PC-9 (cell line): ENCODE measurements around the gene TMEM120B. TPM values are rescaled to one million over a fixed set of nuclear protein-coding genes. Genes with fewer than 3 reads are reported as not detected.
"Not testable (repeated sequence)": the region's sequence is repeated elsewhere in the genome, so short reads cannot be mapped to it uniquely, and the experiment has no call there.

Experiments used
- BruUV-seq: library from RNA; stranded (reverse); fragments of 400-500 nt; replicated peaks from 2 replicates; lab custom pipeline; 2021; lab: Mats Ljungman, UMichigan
- CTCF ChIA-PET: fragments of 300-600 bp; sonication (Branson Sonifier 250); formaldehyde crosslinking; loops from one replicate; lab custom pipeline; 2022; ENCODE audit warnings: antibody characterized with exemption; lab: Charles Lee
- POLR2A ChIA-PET: fragments of 300-600 bp; sonication (Branson Sonifier 250); formaldehyde crosslinking; loops from one replicate; lab custom pipeline; 2022; ENCODE audit warnings: antibody characterized with exemption; ENCODE audit not compliant: unreplicated experiment; lab: Charles Lee
- DNase-seq, 2 experiments: peaks; one replicate each; pipeline versions ENCODE4 v3.0.0 to v3.0.0-alpha.2; 2015 to 2022; ENCODE audit warnings: mixed read lengths in 1 of 2
- H2AFZ ChIP-seq: fragments of 200-600 bp; sonication (generic); 2 replicates; pipeline ENCODE4 v1.8.1; 2017; ENCODE audit warnings: antibody characterized with exemption
- H3F3A ChIP-seq: fragments of 200-600 bp; sonication (generic); 2 replicates; pipeline ENCODE4 v1.8.1; 2017; ENCODE audit warnings: antibody characterized with exemption, mild to moderate bottlenecking, low read depth; ENCODE audit not compliant: insufficient read depth
- H3K27ac ChIP-seq: fragments of 200-600 bp; sonication (generic); 2 replicates; pipeline ENCODE4 v1.6.1; 2016; ENCODE audit warnings: mixed run types
- H3K27me3 ChIP-seq: fragments of 200-600 bp; sonication (generic); 2 replicates; pipeline ENCODE4 v1.6.1; 2016; ENCODE audit warnings: low read depth, mixed run types; ENCODE audit not compliant: insufficient read depth
- H3K36me3 ChIP-seq: fragments of 200-600 bp; sonication (generic); 2 replicates; pipeline ENCODE4 v1.6.1; 2016; ENCODE audit warnings: low read depth, mixed run types
- H3K4me1 ChIP-seq: fragments of 200-600 bp; sonication (generic); replicated peaks from 2 replicates; pipeline ENCODE4 v1.6.1; 2016; ENCODE audit warnings: mixed run types; ENCODE audit not compliant: insufficient read depth
- H3K4me2 ChIP-seq: fragments of 200-600 bp; sonication (generic); 2 replicates; pipeline ENCODE4 v1.6.1; 2017; ENCODE audit warnings: mixed run types
- H3K4me3 ChIP-seq: fragments of 200-600 bp; sonication (generic); 2 replicates; pipeline ENCODE4 v1.6.1; 2016; ENCODE audit warnings: mixed run types
- H3K79me2 ChIP-seq: fragments of 200-600 bp; sonication (generic); 2 replicates; pipeline ENCODE4 v1.6.1; 2017; ENCODE audit warnings: low read depth, mixed run types
- H3K9me2 ChIP-seq: fragments of 200-600 bp; sonication (generic); 2 replicates; pipeline ENCODE4 v1.8.1; 2017; ENCODE audit warnings: mild to moderate bottlenecking; ENCODE audit not compliant: insufficient read depth
- H3K9me3 ChIP-seq: fragments of 200-600 bp; sonication (generic); 2 replicates; pipeline ENCODE4 v1.8.1; 2016; ENCODE audit warnings: low read depth; ENCODE audit not compliant: insufficient read depth
- H4K20me1 ChIP-seq: fragments of 200-600 bp; sonication (generic); 2 replicates; pipeline ENCODE4 v1.8.1; 2017; ENCODE audit not compliant: insufficient read depth
- CTCF ChIP-seq: fragments of 200-600 bp; sonication (generic); conservative IDR thresholded peaks from 2 replicates; pipeline ENCODE4 v1.6.1; 2017; ENCODE audit warnings: mixed run types, antibody characterized with exemption, mild to moderate bottlenecking, moderate library complexity
- EZH2 ChIP-seq: fragments of 200-600 bp; sonication (generic); IDR thresholded peaks from 2 replicates; pipeline ENCODE4 v1.8.0; 2017; ENCODE audit warnings: antibody characterized with exemption, low read depth
- intact Hi-C: fragments of 100-400 bp; cut with micrococcal nuclease; formaldehyde crosslinking; loops from one replicate; pipeline ENCODE4 v1.10.0; 2022; ENCODE audit not compliant: unreplicated experiment
- total RNA-seq: library from RNA; stranded (reverse); gene quantifications from 2 replicates; pipeline ENCODE4 v1.2.3, GENCODE V29; 2021

TMEM120B gene
- total RNA-seq, 1 experiment from 2014 or later: 12.4 TPM

- CTCF ChIA-PET: no interaction called here
Measured at GRCh38 chr12:121688966-121689365, 23.6 kb upstream of the TMEM120B start.

DNA sequence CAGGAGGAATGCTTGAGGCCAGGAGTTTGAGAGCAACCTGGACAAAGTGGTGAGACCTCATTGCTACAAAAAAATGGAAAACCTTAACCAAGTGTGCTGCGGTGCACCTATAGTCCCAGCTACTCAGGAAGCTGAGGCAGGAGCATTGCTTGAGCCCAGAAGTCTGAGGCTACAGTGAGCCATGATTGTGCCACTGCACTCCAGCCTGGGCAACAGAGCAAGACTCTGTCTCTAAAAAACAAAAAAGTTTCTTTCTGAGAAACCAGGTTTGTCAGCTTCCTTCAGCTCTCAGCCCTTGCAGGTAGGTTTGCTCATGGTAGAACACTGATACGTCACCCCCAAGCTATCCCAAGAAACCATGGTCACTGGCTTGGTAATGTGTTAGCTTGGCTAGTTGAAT lies 23.1 kb upstream of the TMEM120B start:
- Histone ChIP-seq H3F3A (peaks cover 12% of the 10 kb centered on the region; the same call in 1 of the 2 replicates), H3K4me2 (no peak overlapping the region), H4K20me1 (no peaks in the 10 kb centered on the region), H3K27me3 (no peaks in the 10 kb centered on the region), H3K4me1 (peaks cover 4% of the 10 kb centered on the region; the same call in 1 of the 2 replicates), H3K9me3 (no peaks in the 10 kb centered on the region), H3K79me2 (no peaks in the 10 kb centered on the region), H3K9me2 (no peaks in the 10 kb centered on the region), H3K36me3 (no peaks in the 10 kb centered on the region), H3K27ac (no peak overlapping the region), H2AFZ (no peak overlapping the region), H3K4me3 (no peak overlapping the region)
- no TSS peak for BruUV-seq
- ChIA-PET CTCF (no interaction called here), POLR2A (interaction anchor here (0.6 kb wide), 1 partner anchor 424 kb away, joined by 5 read pairs; no protein-coding TSS in a partner anchor)
- no peak for DNase-seq
- TF ChIP-seq CTCF: no peak
- no peak for TF ChIP-seq EZH2
- intact Hi-C loops: loop anchor here (10.0 kb wide), 1 partner anchor 625 kb away; no protein-coding TSS in a partner anchor

More at GRCh38 chr12:121688966-121689365, 23.6 kb upstream of the TMEM120B start:
- TF ChIP-seq EZH2: no peak
- no peak for TF ChIP-seq CTCF
- H3K27ac ChIP-seq: no peak overlapping the region
- peaks cover 12% of the 10 kb centered on the region; the same call in 1 of the 2 replicates for H3F3A ChIP-seq
- H3K79me2 ChIP-seq: no peaks in the 10 kb centered on the region
- H4K20me1 ChIP-seq: no peaks in the 10 kb centered on the region
- DNase-seq: no peak
- peaks cover 4% of the 10 kb centered on the region; the same call in 1 of the 2 replicates for H3K4me1 ChIP-seq
- H3K27me3 ChIP-seq: no peaks in the 10 kb centered on the region
- no peaks in the 10 kb centered on the region for H3K9me2 ChIP-seq
- H3K4me2 ChIP-seq: no peak overlapping the region
- H2AFZ ChIP-seq: no peak overlapping the region
- H3K9me3 ChIP-seq: no peaks in the 10 kb centered on the region
- intact Hi-C loops: loop anchor here (10.0 kb wide), 1 partner anchor 624 kb away; no protein-coding TSS in a partner anchor
- BruUV-seq: no TSS peak
- H3K4me3 ChIP-seq: no peak overlapping the region
- POLR2A ChIA-PET: interaction anchor here (0.6 kb wide), 1 partner anchor 425 kb away, joined by 5 read pairs; no protein-coding TSS in a partner anchor
- H3K36me3 ChIP-seq: no peaks in the 10 kb centered on the region

GRCh38 chr12:121692744-121693143 lies 19.8 kb upstream of the TMEM120B start:
- CTCF ChIA-PET: interaction anchor here (0.7 to 1.4 kb wide), 2 partner anchors 17 to 102 kb away, joined by 10 read pairs; no protein-coding TSS in a partner anchor
- H3K9me3 ChIP-seq, H3K4me3 ChIP-seq, POLR2A ChIA-PET, H2AFZ ChIP-seq, intact Hi-C loops, H3K9me2 ChIP-seq, H3F3A ChIP-seq, H3K4me1 ChIP-seq, H3K79me2 ChIP-seq, H3K27ac ChIP-seq, DNase-seq, BruUV-seq, H3K36me3 ChIP-seq, H3K27me3 ChIP-seq, H3K4me2 ChIP-seq, H4K20me1 ChIP-seq: not testable (repeated sequence)
